GM23338 (cell line): ENCODE data around the gene MBD2. TPM values are rescaled to one million over a fixed set of nuclear protein-coding genes. Genes with fewer than 3 reads are reported as not detected.

Source experiments
- ATAC-seq: fragments of 200-7000 bp; cut with Tn5 transposase; 3 replicates; pipeline ENCODE4 v1.9.1; 2020
- DNase-seq: peaks from one replicate; pipeline ENCODE4 v3.0.0-alpha.2; 2015; ENCODE audit warnings: low spot score
- H2AFZ ChIP-seq: fragments of 200-600 bp; sonication (generic); 2 replicates; pipeline ENCODE4 v1.8.0; 2016; ENCODE audit warnings: antibody characterized with exemption, mild to moderate bottlenecking, moderate library complexity
- H3F3A ChIP-seq: fragments of 200-600 bp; sonication (generic); replicated peaks from 2 replicates; pipeline ENCODE4 v1.8.0; 2017; ENCODE audit warnings: antibody characterized with exemption, mixed run types, low read depth
- H3K27ac ChIP-seq: fragments of 200-600 bp; sonication (generic); 2 replicates; pipeline ENCODE4 v1.6.1; 2016; ENCODE audit warnings: low read depth
- H3K27me3 ChIP-seq: fragments of 200-600 bp; sonication (generic); 2 replicates; pipeline ENCODE4 v1.8.0; 2016; ENCODE audit warnings: mild to moderate bottlenecking, mixed run types, moderate library complexity; ENCODE audit not compliant: insufficient read depth
- H3K36me3 ChIP-seq: fragments of 200-600 bp; sonication (generic); 2 replicates; pipeline ENCODE4 v1.8.0; 2016; ENCODE audit warnings: mild to moderate bottlenecking; ENCODE audit not compliant: insufficient read depth
- H3K4me1 ChIP-seq: fragments of 200-600 bp; sonication (generic); 2 replicates; pipeline ENCODE4 v1.8.0; 2016; ENCODE audit warnings: mild to moderate bottlenecking, moderate library complexity; ENCODE audit not compliant: insufficient read depth
- H3K4me2 ChIP-seq: fragments of 200-600 bp; sonication (generic); 2 replicates; pipeline ENCODE4 v1.7.1; 2017; ENCODE audit warnings: mixed run types
- H3K4me3 ChIP-seq: fragments of 200-600 bp; sonication (generic); 2 replicates; pipeline ENCODE4 v1.6.1; 2016; ENCODE audit warnings: mixed run types
- H3K79me2 ChIP-seq: fragments of 200-600 bp; sonication (generic); replicated peaks from 2 replicates; pipeline ENCODE4 v1.8.0; 2017; ENCODE audit warnings: mild to moderate bottlenecking; ENCODE audit not compliant: insufficient read depth
- H3K9me2 ChIP-seq: fragments of 200-600 bp; sonication (generic); 2 replicates; pipeline ENCODE4 v1.8.0; 2017; ENCODE audit not compliant: insufficient read depth
- H4K20me1 ChIP-seq: fragments of 200-600 bp; sonication (generic); replicated peaks from 2 replicates; pipeline ENCODE4 v1.8.0; 2017; ENCODE audit warnings: mild to moderate bottlenecking; ENCODE audit not compliant: insufficient read depth
- H3K27ac Mint-ChIP-seq: 2 replicates; pipeline ENCODE4 v1.8.0; 2020; ENCODE audit warnings: inconsistent platforms, mild to moderate bottlenecking, moderate library complexity, mixed read lengths
- H3K27me3 Mint-ChIP-seq: 3 replicates; pipeline ENCODE4 v1.8.0; 2022; ENCODE audit warnings: low read depth, mild to moderate bottlenecking, moderate library complexity, mixed read lengths, inconsistent platforms; ENCODE audit not compliant: insufficient read depth, poor library complexity
- H3K36me3 Mint-ChIP-seq: 3 replicates; pipeline ENCODE4 v1.8.0; 2021; ENCODE audit warnings: low read depth, mild to moderate bottlenecking, inconsistent platforms, moderate library complexity, mixed read lengths
- H3K4me1 Mint-ChIP-seq: 3 replicates; pipeline ENCODE4 v1.8.0; 2020; ENCODE audit warnings: mild to moderate bottlenecking, inconsistent platforms, mixed read lengths
- H3K4me3 Mint-ChIP-seq: 3 replicates; pipeline ENCODE4 v1.8.0; 2021; ENCODE audit warnings: moderate library complexity, mild to moderate bottlenecking, inconsistent platforms, mixed read lengths
- H3K9me3 Mint-ChIP-seq: 3 replicates; pipeline ENCODE4 v1.8.0; 2020; ENCODE audit warnings: moderate library complexity, mild to moderate bottlenecking, inconsistent platforms, mixed read lengths
- CREB1 ChIP-seq: fragments of 250-450 bp; sonication (Bioruptor Pico); IDR thresholded peaks from 2 replicates; pipeline ENCODE4 v1.5.0; 2020; ENCODE audit warnings: low read depth, mild to moderate bottlenecking, moderate library complexity
- CTCF ChIP-seq, 2 experiments: fragments of 200-600 bp in 1 of 2; sonication (generic) in 1 of 2; conservative IDR thresholded peaks; 2 replicates each; pipeline versions ENCODE4 v1.5.1 to v1.6.1; 2016 to 2017; ENCODE audit warnings: antibody characterized with exemption in 2 of 2, low read depth in 2 of 2, mild to moderate bottlenecking in 2 of 2, moderate library complexity in 1 of 2
- EZH2 ChIP-seq: fragments of 200-600 bp; sonication (generic); IDR thresholded peaks from one replicate; pipeline ENCODE4 v1.8.0; 2017; ENCODE audit warnings: antibody characterized with exemption, mild to moderate bottlenecking, low read depth; ENCODE audit not compliant: unreplicated experiment
- EZH2phosphoT487 ChIP-seq: fragments of 200-600 bp; sonication (generic); IDR thresholded peaks from one replicate; pipeline ENCODE4 v1.8.1; 2018; ENCODE audit warnings: antibody characterized with exemption; ENCODE audit not compliant: unreplicated experiment
- JUNB ChIP-seq: IDR thresholded peaks from one replicate; pipeline ENCODE4 v1.6.1; 2016; ENCODE audit warnings: antibody characterized with exemption; ENCODE audit not compliant: unreplicated experiment
- NANOG ChIP-seq: IDR thresholded peaks from 2 replicates; pipeline ENCODE4 v1.6.1; 2016; ENCODE audit warnings: antibody characterized with exemption, borderline replicate concordance
- POLR2AphosphoS5 ChIP-seq: IDR thresholded peaks from 2 replicates; pipeline ENCODE4 v1.6.1; 2016; ENCODE audit warnings: antibody characterized with exemption, low read depth
- REST ChIP-seq: IDR thresholded peaks from one replicate; pipeline ENCODE4 v1.6.1; 2018; ENCODE audit warnings: antibody characterized with exemption; ENCODE audit not compliant: unreplicated experiment
- STAT1 ChIP-seq: IDR thresholded peaks from one replicate; pipeline ENCODE4 v1.6.1; 2016; ENCODE audit warnings: antibody characterized with exemption; ENCODE audit not compliant: unreplicated experiment
- ZNF114 ChIP-seq: fragments of 250-450 bp; sonication (Bioruptor Pico); IDR thresholded peaks from 2 replicates; pipeline ENCODE4 v1.5.0; 2020; ENCODE audit warnings: mild to moderate bottlenecking, moderate library complexity
- ZNF331 ChIP-seq: fragments of 250-450 bp; sonication (Bioruptor Pico); IDR thresholded peaks from 2 replicates; pipeline ENCODE4 v1.5.0; 2020; ENCODE audit warnings: low read depth, mild to moderate bottlenecking, moderate library complexity
- ZNF462 ChIP-seq: fragments of 250-450 bp; sonication (Bioruptor Pico); IDR thresholded peaks from 2 replicates; pipeline ENCODE4 v1.5.0; 2020; ENCODE audit warnings: mild to moderate bottlenecking, moderate library complexity
- polyA plus RNA-seq: library from polyadenylated mRNA; unstranded; fragments of >200 nt; fragmentation: Nextera tagmentation; extraction: Ambion mirVana; gene quantifications from 2 replicates; pipeline ENCODE4 v1.2.1, GENCODE V29; 2016
- total RNA-seq: library from RNA; depleted of rRNA; stranded (reverse); fragments of >200 nt; shearing (Covaris generic); gene quantifications from 2 replicates; pipeline ENCODE4 v1.2.3, GENCODE V29; 2014

MBD2 gene
- total and polyA plus RNA-seq, 2 experiments from 2014 or later, result 11.2 to 39.2 TPM

GRCh38 chr18:54187372-54187771 is 37.1 kb downstream of the MBD2 start:
- DNase-seq (peak; percentile 27), ATAC-seq (peak; percentile 67)
- Mint-ChIP-seq H3K4me3 (no peak overlapping the region), H3K9me3 (peaks cover 7% of the 10 kb centered on the region; the same call in 2 of the 3 replicates), H3K27me3 (peaks cover 3% of the 10 kb centered on the region), H3K27ac (no peak overlapping the region), H3K36me3 (peaks cover 3% of the 10 kb centered on the region; the same call in 2 of the 3 replicates), H3K4me1 (peaks cover 12% of the 10 kb centered on the region)
- Histone ChIP-seq H3K9me2 (no peaks in the 10 kb centered on the region), H3K4me3 (no peak overlapping the region), H3K27ac (no peak overlapping the region), H2AFZ (peak overlapping the region; percentile 4; the same call in 1 of the 2 replicates), H3K79me2 (no peaks in the 10 kb centered on the region), H3F3A (no peaks in the 10 kb centered on the region), H3K4me1 (peaks cover 33% of the 10 kb centered on the region), H3K4me2 (no peak overlapping the region), H3K36me3 (no peaks in the 10 kb centered on the region), H3K27me3 (no peaks in the 10 kb centered on the region), H4K20me1 (no peaks in the 10 kb centered on the region)
- TF ChIP-seq REST (no peak), EZH2phosphoT487 (no peak), POLR2AphosphoS5 (no peak), ZNF114 (CRISPR knock-in tag) (no peak), CREB1 (CRISPR knock-in tag) (no peak), JUNB (no peak), NANOG (no peak), EZH2 (no peak), STAT1 (no peak), CTCF (conservative IDR thresholded peaks at IDR 0.05; ENCODE audit: low read depth in 2 of 2) (no peak), ZNF331 (no peak), ZNF462 (CRISPR knock-in tag) (no peak)
